Brain microvascular endothelial cell (primary cell): ENCODE data around the gene PTPRM.

Source experiments
- DNase-seq: peaks from one replicate; pipeline ENCODE4 v3.0.0-alpha.2; 2020
- H3K27ac ChIP-seq: fragments of 250-450 bp; sonication (Bioruptor Pico); 2 replicates; pipeline ENCODE4 v1.5.1; 2020; ENCODE audit warnings: mild to moderate bottlenecking, moderate library complexity
- H3K27me3 ChIP-seq: fragments of 250-450 bp; sonication (Bioruptor Pico); replicated peaks from 2 replicates; pipeline ENCODE4 v1.5.1; 2020; ENCODE audit warnings: mild to moderate bottlenecking
- H3K36me3 ChIP-seq: fragments of 250-450 bp; sonication (Bioruptor Pico); replicated peaks from 2 replicates; pipeline ENCODE4 v1.5.1; 2020; ENCODE audit warnings: mild to moderate bottlenecking
- H3K4me3 ChIP-seq: 2 replicates; pipeline ENCODE4 v1.5.1; 2011; ENCODE audit warnings: low read depth, mild to moderate bottlenecking, control low read depth, low read length, moderate library complexity
- CTCF ChIP-seq: IDR thresholded peaks from 2 replicates; pipeline ENCODE4 v1.5.1; 2011; ENCODE audit warnings: low read depth, mild to moderate bottlenecking, moderate library complexity, low read length, control low read depth, inconsistent platforms; ENCODE audit errors: missing control alignments
- in situ Hi-C: cut with HindIII; loops from 2 replicates; pipeline ENCODE4 v1.10.0; 2017; ENCODE audit warnings: low sequenced_read_pairs, low pct_ligation_motif_present

Gene PTPRM

GRCh38 chr18:7939521-7939920, 372.4 kb downstream of the PTPRM start:
- Histone ChIP-seq H3K4me3 (no peak overlapping the region), H3K27ac (no peak overlapping the region), H3K36me3 (no peaks in the 10 kb centered on the region), H3K27me3 (no peaks in the 10 kb centered on the region)
- TF ChIP-seq CTCF: no peak
- in situ Hi-C loops: no loop called here
- DNase-seq: no peak

GRCh38 chr18:7940379-7940778, 373.3 kb downstream of the PTPRM start:
- no peak for TF ChIP-seq CTCF
- DNase-seq: no peak
- Histone ChIP-seq H3K36me3 (no peaks in the 10 kb centered on the region), H3K27ac (no peak overlapping the region), H3K27me3 (no peaks in the 10 kb centered on the region), H3K4me3 (no peak overlapping the region)
- in situ Hi-C loops: no loop called here

- Histone ChIP-seq H3K4me3 (no peak overlapping the region), H3K27me3 (no peaks in the 10 kb centered on the region), H3K27ac (no peak overlapping the region), H3K36me3 (no peaks in the 10 kb centered on the region)
- no peak for DNase-seq
- TF ChIP-seq CTCF: no peak
- in situ Hi-C loops: no loop called here
Observed at GRCh38 chr18:7940971-7941370, 373.9 kb downstream of the PTPRM start.

GRCh38 chr18:7941533-7941932, 374.4 kb downstream of the PTPRM start:
- Histone ChIP-seq H3K4me3 (no peak overlapping the region), H3K27ac (no peak overlapping the region), H3K36me3 (no peaks in the 10 kb centered on the region), H3K27me3 (no peaks in the 10 kb centered on the region)
- DNase-seq: no peak
- TF ChIP-seq CTCF: no peak
- in situ Hi-C loops: no loop called here

GRCh38 chr18:7945882-7946281, 378.8 kb downstream of the PTPRM start:
- peak overlapping the region; percentile 84 for H3K27ac ChIP-seq
- H3K36me3 ChIP-seq: no peaks in the 10 kb centered on the region
- in situ Hi-C loops: no loop called here
- DNase-seq: peak; percentile 93
- no peaks in the 10 kb centered on the region for H3K27me3 ChIP-seq
- no peak for TF ChIP-seq CTCF
- H3K4me3 ChIP-seq: no peak overlapping the region

GRCh38 chr18:7946734-7947377, 379.7 kb downstream of the PTPRM start:
- no peak for TF ChIP-seq CTCF
- H3K27ac ChIP-seq: peak overlapping the region; percentile 84
- H3K36me3 ChIP-seq: no peaks in the 10 kb centered on the region
- peak overlapping the region; percentile 44 for H3K4me3 ChIP-seq
- in situ Hi-C loops: no loop called here
- peak; percentile 72 for DNase-seq
- no peaks in the 10 kb centered on the region for H3K27me3 ChIP-seq
